KOPT-K1 (cell line): ENCODE results near the gene TSPYL1.

Experiments
- H3K27ac ChIP-seq: fragments of 200-600 bp; sonication (generic); 2 replicates; pipeline ENCODE4 v1.5.1; 2016; ENCODE audit warnings: antibody characterized with exemption, mild to moderate bottlenecking, low read depth, low read length; ENCODE audit not compliant: poor library complexity, severe bottlenecking
- H3K36me3 ChIP-seq: fragments of 200-600 bp; sonication (generic); 2 replicates; pipeline ENCODE4 v1.5.1; 2017; ENCODE audit warnings: antibody characterized with exemption, mild to moderate bottlenecking, low read length, moderate library complexity; ENCODE audit not compliant: insufficient read depth
- H3K9me3 ChIP-seq: fragments of 200-600 bp; sonication (generic); 2 replicates; pipeline ENCODE4 v1.5.1; 2017; ENCODE audit warnings: antibody characterized with exemption, low read length, mild to moderate bottlenecking; ENCODE audit not compliant: insufficient read depth, poor library complexity, severe bottlenecking

The TSPYL1 gene

GRCh38 chr6:116229287-116229913 is 50.3 kb downstream of the TSPYL1 start:
- Histone ChIP-seq H3K27ac (no peak overlapping the region), H3K36me3 (no peaks in the 10 kb centered on the region), H3K9me3 (no peaks in the 10 kb centered on the region)
